MM.1S (cell line): Measurements from ENCODE around the gene LZTS2.

Experiments
- DNase-seq: peaks from one replicate; pipeline ENCODE4 v3.0.0-alpha.2; 2015
- H2AFZ ChIP-seq: fragments of 300-600 bp; sonication (generic); 2 replicates; pipeline ENCODE4 v1.6.0; 2016; ENCODE audit warnings: antibody characterized with exemption, low read length
- H3F3A ChIP-seq: fragments of 300-600 bp; sonication (generic); 2 replicates; pipeline ENCODE4 v1.6.1; 2016; ENCODE audit warnings: mild to moderate bottlenecking, antibody characterized with exemption, low read length, moderate library complexity, mixed read lengths; ENCODE audit not compliant: insufficient read depth
- H3K27ac ChIP-seq: fragments of 300-600 bp; sonication (generic); 2 replicates; pipeline ENCODE4 v1.5.1; 2016; ENCODE audit warnings: mild to moderate bottlenecking, low read length
- H3K27me3 ChIP-seq: fragments of 300-600 bp; sonication (generic); replicated peaks from 2 replicates; pipeline ENCODE4 v1.6.0; 2016; ENCODE audit warnings: low read length; ENCODE audit not compliant: insufficient read depth
- H3K36me3 ChIP-seq: fragments of 300-600 bp; sonication (generic); replicated peaks from 2 replicates; pipeline ENCODE4 v1.6.1; 2016; ENCODE audit warnings: mild to moderate bottlenecking, low read length, mixed read lengths; ENCODE audit not compliant: insufficient read depth
- H3K4me1 ChIP-seq: fragments of 300-600 bp; sonication (generic); 2 replicates; pipeline ENCODE4 v1.6.1; 2016; ENCODE audit warnings: low read length, mixed read lengths
- H3K4me2 ChIP-seq: fragments of 300-600 bp; sonication (generic); 2 replicates; pipeline ENCODE4 v1.6.0; 2016; ENCODE audit warnings: low read depth, low read length
- H3K4me3 ChIP-seq: fragments of 300-600 bp; sonication (generic); 2 replicates; pipeline ENCODE4 v1.5.1; 2016; ENCODE audit warnings: low read length, mixed read lengths
- H3K79me2 ChIP-seq: fragments of 300-600 bp; sonication (generic); 2 replicates; pipeline ENCODE4 v1.6.1; 2016; ENCODE audit warnings: mixed run types, low read length, mixed read lengths
- H3K9ac ChIP-seq: fragments of 300-600 bp; sonication (generic); 2 replicates; pipeline ENCODE4 v1.6.1; 2016; ENCODE audit warnings: low read length, mixed read lengths
- H3K9me2 ChIP-seq: fragments of 300-600 bp; sonication (generic); replicated peaks from 2 replicates; pipeline ENCODE4 v1.6.1; 2016; ENCODE audit warnings: mild to moderate bottlenecking, low read length, mixed read lengths; ENCODE audit not compliant: insufficient read depth
- H3K9me3 ChIP-seq: fragments of 300-600 bp; sonication (generic); replicated peaks from 2 replicates; pipeline ENCODE4 v1.6.1; 2016; ENCODE audit warnings: mild to moderate bottlenecking, low read length, mixed read lengths; ENCODE audit not compliant: insufficient read depth
- H4K20me1 ChIP-seq: fragments of 300-600 bp; sonication (generic); 2 replicates; pipeline ENCODE4 v1.6.1; 2016; ENCODE audit warnings: mild to moderate bottlenecking, low read length, moderate library complexity, mixed read lengths; ENCODE audit not compliant: insufficient read depth
- CTCF ChIP-seq: fragments of 300-600 bp; sonication (generic); IDR thresholded peaks from 2 replicates; pipeline ENCODE4 v1.5.1; 2016; ENCODE audit warnings: antibody characterized with exemption, low read length, mixed read lengths
- EZH2 ChIP-seq: fragments of 300-600 bp; sonication (generic); optimal IDR thresholded peaks from 2 replicates; pipeline ENCODE3; 2017; ENCODE audit warnings: low read depth, mild to moderate bottlenecking, antibody characterized with exemption, low read length, mixed read lengths
- EZH2phosphoT487 ChIP-seq: fragments of 300-600 bp; sonication (generic); IDR thresholded peaks from 2 replicates; pipeline ENCODE4 v1.6.1; 2018; ENCODE audit warnings: antibody characterized with exemption, low read length

LZTS2 gene

GRCh38 chr10:101005361-101005760, 5.8 kb downstream of the LZTS2 start:
- DNase-seq = no peak
- no peaks in the 10 kb centered on the region for H3K79me2 ChIP-seq
- no peaks in the 10 kb centered on the region for H3F3A ChIP-seq
- no peaks in the 10 kb centered on the region for H3K9me3 ChIP-seq
- no peaks in the 10 kb centered on the region for H3K9me2 ChIP-seq
- no peak overlapping the region for H3K9ac ChIP-seq
- H2AFZ ChIP-seq = no peak overlapping the region
- H3K4me3 ChIP-seq = no peak overlapping the region
- H3K4me1 ChIP-seq = no peaks in the 10 kb centered on the region
- H4K20me1 ChIP-seq = no peaks in the 10 kb centered on the region
- no peaks in the 10 kb centered on the region for H3K27me3 ChIP-seq
- no peak overlapping the region for H3K4me2 ChIP-seq
- no peak for TF ChIP-seq EZH2
- no peak for TF ChIP-seq EZH2phosphoT487
- TF ChIP-seq CTCF = no peak
- no peak overlapping the region for H3K27ac ChIP-seq
- H3K36me3 ChIP-seq = no peaks in the 10 kb centered on the region

- no peak overlapping the region for H3K4me3 ChIP-seq
- H3K27me3 ChIP-seq = no peaks in the 10 kb centered on the region
- no peaks in the 10 kb centered on the region for H3F3A ChIP-seq
- H3K27ac ChIP-seq = no peak overlapping the region
- H3K4me1 ChIP-seq = no peaks in the 10 kb centered on the region
- no peaks in the 10 kb centered on the region for H3K9me3 ChIP-seq
- no peaks in the 10 kb centered on the region for H3K79me2 ChIP-seq
- TF ChIP-seq CTCF = no peak
- TF ChIP-seq EZH2phosphoT487 = no peak
- TF ChIP-seq EZH2 = no peak
- no peak overlapping the region for H3K4me2 ChIP-seq
- no peaks in the 10 kb centered on the region for H4K20me1 ChIP-seq
- no peak overlapping the region for H2AFZ ChIP-seq
- H3K9ac ChIP-seq = no peak overlapping the region
- DNase-seq = no peak
- no peaks in the 10 kb centered on the region for H3K36me3 ChIP-seq
- no peaks in the 10 kb centered on the region for H3K9me2 ChIP-seq
Observed at GRCh38 chr10:101005869-101006567, 6.4 kb downstream of the LZTS2 start.

- H3K9me3 ChIP-seq = no peaks in the 10 kb centered on the region
- DNase-seq = peak; percentile 1
- H3K4me3 ChIP-seq = no peak overlapping the region
- no peaks in the 10 kb centered on the region for H3K9me2 ChIP-seq
- H3K4me2 ChIP-seq = no peak overlapping the region
- no peak overlapping the region for H3K27ac ChIP-seq
- H4K20me1 ChIP-seq = no peaks in the 10 kb centered on the region
- H3K27me3 ChIP-seq = no peaks in the 10 kb centered on the region
- H2AFZ ChIP-seq = no peak overlapping the region
- no peaks in the 10 kb centered on the region for H3F3A ChIP-seq
- no peak overlapping the region for H3K9ac ChIP-seq
- no peaks in the 10 kb centered on the region for H3K4me1 ChIP-seq
- TF ChIP-seq EZH2 (no peak), CTCF (no peak), EZH2phosphoT487 (no peak)
- no peaks in the 10 kb centered on the region for H3K36me3 ChIP-seq
- H3K79me2 ChIP-seq = no peaks in the 10 kb centered on the region
Observed at GRCh38 chr10:101006593-101007098, 7.0 kb downstream of the LZTS2 start.
